Stimulated activated CD4-positive, alpha-beta T cell treated with anti-CD3 and anti-CD28 coated beads, Interleukin-12 subunit alpha, Interleukin-12 subunit beta, amount 100 ng/mL, for 24 hours (primary cell): ENCODE measurements around the gene TSPAN4.

Experiments
- DNase-seq, 2 experiments: peaks; one replicate each; pipeline ENCODE4 v3.0.0-alpha.2; 2020; ENCODE audit warnings: low read depth in 2 of 2

TSPAN4 gene

GRCh38 chr11:865462-866430 is 23.1 kb downstream of the TSPAN4 start:
- DNase-seq: no peak

GRCh38 chr11:866481-866880 is 23.8 kb downstream of the TSPAN4 start:
- DNase-seq: no peak

GRCh38 chr11:867856-868358 is 25.3 kb downstream of the TSPAN4 start:
- DNase-seq: no peak

GRCh38 chr11:868394-868793 is 25.7 kb downstream of the TSPAN4 start:
- no peak for DNase-seq

GRCh38 chr11:868802-869201 is 26.1 kb downstream of the TSPAN4 start:
- DNase-seq: no peak

- DNase-seq: no peak
Observed at GRCh38 chr11:869399-870126, 26.9 kb downstream of the TSPAN4 start.

GRCh38 chr11:870127-870413 is 27.4 kb downstream of the TSPAN4 start:
- no peak for DNase-seq

GRCh38 chr11:870418-870817 is 27.8 kb downstream of the TSPAN4 start:
- no peak for DNase-seq

- DNase-seq: no peak
Observed at GRCh38 chr11:871472-871871, 28.8 kb downstream of the TSPAN4 start.

GRCh38 chr11:872799-873198 is 30.1 kb downstream of the TSPAN4 start:
- no peak for DNase-seq

GRCh38 chr11:873706-874105 is 31.1 kb downstream of the TSPAN4 start:
- no peak for DNase-seq

GRCh38 chr11:875203-875602 is 32.6 kb downstream of the TSPAN4 start:
- DNase-seq: no peak

- no peak for DNase-seq
Observed at GRCh38 chr11:875769-876301, 33.2 kb downstream of the TSPAN4 start.

- no peak for DNase-seq
Observed at GRCh38 chr11:876545-876944, 33.9 kb downstream of the TSPAN4 start.

GRCh38 chr11:877565-877964 is 34.9 kb downstream of the TSPAN4 start:
- DNase-seq: no peak

GRCh38 chr11:880447-880846 is 37.8 kb downstream of the TSPAN4 start:
- no peak for DNase-seq

GRCh38 chr11:882596-882995 is 39.9 kb downstream of the TSPAN4 start:
- no peak for DNase-seq

- no peak for DNase-seq
Observed at GRCh38 chr11:883527-883926, 40.9 kb downstream of the TSPAN4 start.

GRCh38 chr11:884578-885070 is 42.0 kb downstream of the TSPAN4 start:
- DNase-seq: no peak

GRCh38 chr11:886568-886967 is 43.9 kb downstream of the TSPAN4 start:
- DNase-seq: no peak

- no peak for DNase-seq
Observed at GRCh38 chr11:887589-887988, 44.9 kb downstream of the TSPAN4 start.
